HEK293T (cell line): ENCODE measurements around the gene AGTRAP.

Experiments
- CTCF ChIA-PET: fragments of 350-600 bp; formaldehyde crosslinking; extraction: SDS; loops from one replicate; lab custom pipeline; 2021; ENCODE audit warnings: antibody characterized with exemption, inconsistent platforms; lab: Yijun Ruan, JAX
- POLR2A ChIA-PET: fragments of 350-600 bp; formaldehyde crosslinking; extraction: SDS; loops from one replicate; lab custom pipeline; 2020; ENCODE audit warnings: antibody characterized with exemption, inconsistent platforms; lab: Yijun Ruan, JAX
- DNase-seq: peaks from one replicate; pipeline ENCODE4 v3.0.0; 2012; ENCODE audit warnings: mixed read lengths; ENCODE audit errors: extremely low spot score
- ARNT ChIP-seq: fragments of 450-650 bp; IDR thresholded peaks from 2 replicates; pipeline ENCODE4 v1.6.1; 2017; ENCODE audit warnings: mild to moderate bottlenecking
- BHLHE40 ChIP-seq: fragments of 450-650 bp; IDR thresholded peaks from 2 replicates; pipeline ENCODE4 v1.6.1; 2016; ENCODE audit warnings: mild to moderate bottlenecking, moderate library complexity, borderline replicate concordance
- CTBP1 ChIP-seq: fragments of 450-650 bp; IDR thresholded peaks from 2 replicates; pipeline ENCODE4 v1.6.1; 2016; ENCODE audit warnings: borderline replicate concordance
- ELF4 ChIP-seq: fragments of 450-650 bp; IDR thresholded peaks from 2 replicates; pipeline ENCODE4 v1.6.1; 2017; ENCODE audit warnings: antibody characterized with exemption
- FOXA1 ChIP-seq: fragments of 450-650 bp; IDR thresholded peaks from 2 replicates; pipeline ENCODE4 v1.6.1; 2016; ENCODE audit warnings: mild to moderate bottlenecking
- FOXK2 ChIP-seq: fragments of 450-650 bp; IDR thresholded peaks from 2 replicates; pipeline ENCODE4 v1.6.1; 2016; ENCODE audit warnings: mild to moderate bottlenecking
- FOXM1 ChIP-seq: fragments of 450-650 bp; IDR thresholded peaks from 2 replicates; pipeline ENCODE4 v1.6.1; 2017; ENCODE audit warnings: mild to moderate bottlenecking, borderline replicate concordance
- HDGF ChIP-seq: fragments of 450-650 bp; IDR thresholded peaks from 2 replicates; pipeline ENCODE4 v1.6.1; 2017; ENCODE audit warnings: antibody characterized with exemption, borderline replicate concordance
- L3MBTL2 ChIP-seq: fragments of 450-650 bp; conservative IDR thresholded peaks from 2 replicates; pipeline ENCODE4 v1.6.1; 2016; ENCODE audit warnings: mild to moderate bottlenecking
- LEF1 ChIP-seq: fragments of 450-650 bp; IDR thresholded peaks from 2 replicates; pipeline ENCODE4 v1.6.1; 2017; ENCODE audit warnings: mild to moderate bottlenecking, borderline replicate concordance
- NFRKB ChIP-seq: fragments of 450-650 bp; IDR thresholded peaks from 2 replicates; pipeline ENCODE4 v1.6.1; 2016; ENCODE audit warnings: mild to moderate bottlenecking, moderate library complexity
- SP1 ChIP-seq: fragments of 450-650 bp; IDR thresholded peaks from 2 replicates; pipeline ENCODE4 v1.6.1; 2017
- SUZ12 ChIP-seq: fragments of 450-650 bp; IDR thresholded peaks from 2 replicates; pipeline ENCODE4 v1.6.1; 2016; ENCODE audit warnings: mild to moderate bottlenecking
- TARDBP ChIP-seq: fragments of 450-650 bp; IDR thresholded peaks from 2 replicates; pipeline ENCODE4 v1.6.1; 2016
- ZNF384 ChIP-seq: fragments of 450-650 bp; IDR thresholded peaks from 2 replicates; pipeline ENCODE4 v1.6.1; 2016
- TF ChIP-seq, protein P1 (sequence below): fragments of 450-650 bp; IDR thresholded peaks from 2 replicates; pipeline ENCODE4 v1.6.1; 2016

Gene AGTRAP

DNA sequence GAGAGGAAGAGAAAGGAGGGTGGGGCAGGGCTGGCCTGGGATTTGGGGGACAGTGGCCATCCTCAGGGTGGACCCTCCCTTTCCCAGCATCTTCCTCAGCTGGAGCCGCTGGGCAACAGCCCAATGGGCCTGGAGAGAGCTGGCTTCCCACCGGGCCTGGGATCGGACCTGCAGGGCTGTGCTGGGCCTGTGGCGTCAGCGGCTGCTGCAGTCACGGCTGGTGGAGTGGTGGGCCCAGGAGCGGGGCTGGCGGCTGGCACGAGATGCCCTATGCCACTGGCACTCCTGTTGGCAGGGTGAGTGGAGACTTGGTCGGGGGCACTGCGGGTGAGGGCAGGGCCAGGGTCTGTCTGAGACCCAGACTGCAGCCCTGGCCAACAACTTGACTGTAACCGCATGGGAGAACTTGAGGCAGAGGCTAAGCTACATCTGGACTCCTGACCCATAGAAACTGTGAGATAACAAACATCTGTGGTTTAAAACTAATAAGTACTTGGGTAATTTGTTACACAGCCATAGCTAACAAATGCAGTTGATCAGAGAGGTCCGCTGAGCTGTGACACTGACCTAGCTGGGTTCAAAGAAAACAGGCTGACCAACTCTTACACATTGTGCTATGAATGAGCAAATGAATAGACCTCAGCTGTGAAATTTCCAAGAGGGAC lies 43.9 kb downstream of the AGTRAP start:
- ChIA-PET CTCF (no interaction called here), POLR2A (no interaction called here)
- TF ChIP-seq FOXA1 (no peak), L3MBTL2 (no peak), SP1 (no peak), BHLHE40 (no peak), TARDBP (no peak)
- no peak for DNase-seq

DNA sequence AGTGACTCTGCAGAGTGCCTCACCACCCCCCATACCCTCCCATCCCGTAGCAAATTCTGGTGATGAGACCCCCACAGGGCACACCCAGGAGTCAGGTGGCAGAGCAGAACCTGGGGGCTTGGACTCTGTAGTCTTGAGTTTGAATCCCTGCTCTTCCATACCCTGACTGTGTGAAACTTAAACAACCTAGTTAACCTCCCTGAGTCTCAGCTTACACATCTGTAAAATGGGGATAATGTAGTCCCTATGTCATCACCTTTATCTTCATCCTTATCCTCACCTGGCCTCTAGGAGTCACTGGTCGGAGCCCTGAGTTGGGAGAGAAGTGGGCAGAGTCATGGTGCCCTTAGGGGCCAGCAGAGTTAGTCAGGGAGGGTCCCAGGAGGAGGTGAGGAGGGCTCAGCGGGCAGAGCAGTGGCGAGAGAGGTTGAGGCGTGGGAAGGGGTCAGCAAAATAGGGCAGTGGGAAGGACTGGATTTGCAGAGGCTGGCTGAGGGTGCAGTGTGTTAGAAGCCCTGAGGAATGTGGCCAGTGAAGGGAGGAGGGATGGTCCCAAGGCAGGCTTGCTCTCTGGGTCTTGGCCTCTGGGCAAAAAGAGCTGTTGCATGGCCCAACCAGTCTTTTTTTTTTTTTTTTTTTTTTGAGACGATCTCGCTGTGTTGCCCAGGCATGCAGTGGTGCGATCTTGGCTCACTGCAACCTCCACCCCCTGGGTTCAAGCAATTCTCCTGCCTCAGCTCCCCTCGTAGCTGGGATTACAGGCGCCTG lies 44.6 kb downstream of the AGTRAP start:
- ChIA-PET POLR2A (no interaction called here), CTCF (no interaction called here)
- DNase-seq: no peak
- TF ChIP-seq FOXA1 (no peak), BHLHE40 (no peak), ELF4 (no peak), LEF1 (no peak), FOXK2 (no peak)
- TF ChIP-seq, protein P1, sequence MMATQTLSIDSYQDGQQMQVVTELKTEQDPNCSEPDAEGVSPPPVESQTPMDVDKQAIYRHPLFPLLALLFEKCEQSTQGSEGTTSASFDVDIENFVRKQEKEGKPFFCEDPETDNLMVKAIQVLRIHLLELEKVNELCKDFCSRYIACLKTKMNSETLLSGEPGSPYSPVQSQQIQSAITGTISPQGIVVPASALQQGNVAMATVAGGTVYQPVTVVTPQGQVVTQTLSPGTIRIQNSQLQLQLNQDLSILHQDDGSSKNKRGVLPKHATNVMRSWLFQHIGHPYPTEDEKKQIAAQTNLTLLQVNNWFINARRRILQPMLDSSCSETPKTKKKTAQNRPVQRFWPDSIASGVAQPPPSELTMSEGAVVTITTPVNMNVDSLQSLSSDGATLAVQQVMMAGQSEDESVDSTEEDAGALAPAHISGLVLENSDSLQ: no peak

DNA sequence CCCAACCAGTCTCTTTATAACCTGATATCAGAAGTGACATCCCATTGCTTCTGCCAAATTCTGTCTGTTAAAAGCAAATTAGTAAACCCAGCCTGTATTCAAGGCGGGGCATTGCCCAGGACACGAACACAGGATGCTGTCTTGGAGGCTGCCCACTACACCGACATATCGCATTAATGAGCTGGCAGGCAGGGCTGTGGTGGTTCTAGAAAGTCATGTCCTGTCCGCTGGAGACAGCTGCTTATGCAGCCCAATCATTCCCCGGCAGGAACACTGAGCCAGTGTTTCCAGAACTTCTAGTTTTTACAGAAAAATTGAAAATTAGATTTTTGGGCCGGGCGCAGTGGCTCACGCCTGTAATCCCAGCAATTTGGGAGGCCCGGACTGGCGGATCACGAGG lies 45.4 kb downstream of the AGTRAP start:
- ChIA-PET CTCF (no interaction called here), POLR2A (no interaction called here)
- TF ChIP-seq BHLHE40 (no peak), TARDBP (no peak), CTBP1 (no peak), LEF1 (no peak), SP1 (no peak), SUZ12 (no peak)
- DNase-seq: no peak

DNA sequence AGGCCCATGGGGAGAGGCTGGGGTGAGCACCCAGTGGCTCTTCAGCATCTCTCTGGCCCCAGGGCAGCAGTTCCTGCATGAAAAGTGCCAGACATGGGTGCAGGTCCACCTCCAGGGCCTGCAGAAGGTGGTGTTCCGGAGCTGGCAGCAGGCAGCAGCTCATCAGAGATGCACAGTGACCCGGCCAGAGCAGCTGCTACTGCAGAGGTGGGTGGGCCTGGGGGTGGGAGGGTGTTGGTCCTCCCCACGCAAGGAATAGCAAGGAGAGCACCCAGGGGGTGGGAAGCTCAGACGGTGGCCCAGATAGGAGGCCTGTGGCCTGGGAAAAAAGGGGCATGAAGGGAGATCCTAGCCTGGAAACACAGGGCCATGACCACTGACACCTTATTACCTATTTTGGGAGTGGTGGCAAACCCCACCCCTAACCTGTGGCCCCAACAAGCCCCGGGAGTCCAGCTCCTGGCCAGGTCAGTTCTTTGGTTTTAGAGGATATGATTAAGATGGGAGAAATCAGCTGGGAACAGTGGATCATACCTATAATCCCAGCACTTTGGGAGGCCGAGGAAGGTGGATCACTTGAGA lies 46.3 kb downstream of the AGTRAP start:
- TF ChIP-seq L3MBTL2 (no peak), FOXK2 (no peak), SUZ12 (no peak), SP1 (no peak), ELF4 (no peak), TARDBP (no peak), FOXA1 (no peak), LEF1 (no peak), NFRKB (no peak), BHLHE40 (no peak), HDGF (no peak), ZNF384 (no peak), FOXM1 (no peak), ARNT (no peak), CTBP1 (no peak)
- TF ChIP-seq, protein P1: no peak
- ChIA-PET CTCF (no interaction called here), POLR2A (interaction anchor here (0.5 kb wide), 1 partner anchor 1889 kb away, joined by 3 read pairs; no protein-coding TSS in a partner anchor)
- DNase-seq: no peak

DNA sequence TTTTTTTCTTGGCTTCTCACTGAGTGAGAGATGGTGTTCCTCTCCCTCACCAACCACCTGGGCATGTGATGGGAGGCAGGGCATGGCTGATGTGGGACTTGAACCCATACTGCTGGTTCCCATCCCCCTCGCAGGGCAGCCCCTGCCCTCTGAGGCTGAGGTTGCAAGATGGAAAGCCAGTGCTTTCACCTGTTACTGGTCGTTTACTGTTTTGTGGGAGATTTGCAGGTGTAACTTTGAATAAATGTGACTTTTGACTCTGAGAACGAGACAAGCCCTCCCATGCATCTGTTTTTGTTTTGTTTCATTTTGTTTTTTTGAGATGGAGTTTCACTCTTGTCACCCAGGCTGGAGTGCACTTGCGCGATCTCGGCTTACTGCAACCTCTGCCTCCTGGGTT lies 47.6 kb downstream of the AGTRAP start:
- ChIA-PET CTCF (no interaction called here), POLR2A (no interaction called here)
- no peak for DNase-seq
- no peak for TF ChIP-seq L3MBTL2
- no peak for TF ChIP-seq LEF1
- TF ChIP-seq FOXA1: no peak
- TF ChIP-seq HDGF: no peak
- TF ChIP-seq NFRKB: no peak
- TF ChIP-seq BHLHE40: no peak
- no peak for TF ChIP-seq FOXK2
- TF ChIP-seq, protein P1: no peak
- no peak for TF ChIP-seq TARDBP
- no peak for TF ChIP-seq FOXM1
- TF ChIP-seq ARNT: no peak
- TF ChIP-seq SUZ12: no peak
- TF ChIP-seq ELF4: no peak
- TF ChIP-seq CTBP1: no peak
- TF ChIP-seq ZNF384: no peak
